SK-N-SH treated with all-trans-retinoic acid at 6 μM for 48 hours (cell line): Measurements from ENCODE around the gene ZEB2.
A peak's percentile ranks its signal among the peaks of the same experiment; 100 is the strongest.

ENCODE experiments used
- ATAC-seq: fragments of 200-7000 bp; cut with Tn5 transposase; 3 replicates; pipeline ENCODE4 v1.9.1; 2020; ENCODE audit warnings: mild to moderate bottlenecking, moderate library complexity
- ARNTL ChIP-seq: fragments of 450-650 bp; formaldehyde crosslinking; IDR thresholded peaks from 2 replicates; pipeline ENCODE4 v1.5.0; 2020; ENCODE audit warnings: low read depth, mild to moderate bottlenecking, moderate library complexity, borderline replicate concordance
- BACH2 ChIP-seq: fragments of 250-450 bp; sonication (Bioruptor Pico); IDR thresholded peaks from 2 replicates; pipeline ENCODE4 v1.9.0; 2021; ENCODE audit warnings: mild to moderate bottlenecking, borderline replicate concordance
- CSDC2 ChIP-seq: fragments of 250-450 bp; sonication (Bioruptor Pico); IDR thresholded peaks from 2 replicates; pipeline ENCODE4 v1.5.0; 2020; ENCODE audit warnings: mild to moderate bottlenecking, moderate library complexity
- GLIS3 ChIP-seq: fragments of 250-450 bp; sonication (Bioruptor Pico); IDR thresholded peaks from 2 replicates; pipeline ENCODE4 v1.5.0; 2020; ENCODE audit warnings: mild to moderate bottlenecking, moderate library complexity
- ISL1 ChIP-seq: fragments of 250-450 bp; sonication (Bioruptor Pico); IDR thresholded peaks from 2 replicates; pipeline ENCODE4 v2.1.2; 2022; ENCODE audit warnings: mild to moderate bottlenecking, moderate library complexity
- OSR1 ChIP-seq: fragments of 250-450 bp; sonication (Bioruptor Pico); IDR thresholded peaks from 2 replicates; pipeline ENCODE4 v1.8.0; 2022; ENCODE audit warnings: moderate library complexity, mild to moderate bottlenecking, inconsistent platforms
- PPARA ChIP-seq: fragments of 250-450 bp; sonication (Bioruptor Pico); IDR thresholded peaks from 2 replicates; pipeline ENCODE4 v1.5.0; 2020; ENCODE audit warnings: mild to moderate bottlenecking, borderline replicate concordance
- RARB ChIP-seq: fragments of 250-450 bp; sonication (Bioruptor Pico); IDR thresholded peaks from 2 replicates; pipeline ENCODE4 v1.8.0; 2021; ENCODE audit warnings: mild to moderate bottlenecking, moderate library complexity
- SNAI2 ChIP-seq: fragments of 250-450 bp; sonication (Bioruptor Pico); IDR thresholded peaks from 2 replicates; pipeline ENCODE4 v1.5.0; 2020; ENCODE audit warnings: mild to moderate bottlenecking, moderate library complexity
- TCF4 ChIP-seq: fragments of 250-450 bp; sonication (Bioruptor Pico); IDR thresholded peaks from 2 replicates; pipeline ENCODE4 v1.8.0; 2021; ENCODE audit warnings: mild to moderate bottlenecking, moderate library complexity, borderline replicate concordance
- TOX ChIP-seq: fragments of 250-450 bp; sonication (Bioruptor Pico); IDR thresholded peaks from 2 replicates; pipeline ENCODE4 v1.8.0; 2021; ENCODE audit warnings: mild to moderate bottlenecking, moderate library complexity, borderline replicate concordance
- ZFP3 ChIP-seq: fragments of 250-450 bp; sonication (Bioruptor Pico); IDR thresholded peaks from 2 replicates; pipeline ENCODE4 v1.5.0; 2020; ENCODE audit warnings: mild to moderate bottlenecking, moderate library complexity
- ZFP30 ChIP-seq: fragments of 450-650 bp; formaldehyde crosslinking; IDR thresholded peaks from 2 replicates; pipeline ENCODE4 v1.5.0; 2022; ENCODE audit warnings: mild to moderate bottlenecking, moderate library complexity
- ZNF70 ChIP-seq: fragments of 450-650 bp; formaldehyde crosslinking; IDR thresholded peaks from 2 replicates; pipeline ENCODE4 v1.5.0; 2020; ENCODE audit warnings: mild to moderate bottlenecking, moderate library complexity
- ZNF8 ChIP-seq: fragments of 450-650 bp; formaldehyde crosslinking; IDR thresholded peaks from 2 replicates; pipeline ENCODE4 v1.5.0; 2020; ENCODE audit warnings: mild to moderate bottlenecking, moderate library complexity
- TF ChIP-seq, protein P1 (sequence below): fragments of 250-450 bp; sonication (Bioruptor Pico); IDR thresholded peaks from 2 replicates; pipeline ENCODE4 v1.5.0; 2020; ENCODE audit warnings: mild to moderate bottlenecking, moderate library complexity
- TF ChIP-seq, protein P2 (sequence below): fragments of 250-450 bp; sonication (Bioruptor Pico); IDR thresholded peaks from 2 replicates; pipeline ENCODE4 v1.5.1; 2020; ENCODE audit warnings: low read depth, mild to moderate bottlenecking, moderate library complexity
- TF ChIP-seq, protein P3 (sequence below): fragments of 250-450 bp; sonication (Bioruptor Pico); IDR thresholded peaks from 2 replicates; pipeline ENCODE4 v1.5.1; 2021; ENCODE audit warnings: mild to moderate bottlenecking, moderate library complexity
- TF ChIP-seq, protein P4 (sequence below): fragments of 250-450 bp; sonication (Bioruptor Pico); IDR thresholded peaks from 2 replicates; pipeline ENCODE4 v1.8.0; 2020; ENCODE audit warnings: mild to moderate bottlenecking, moderate library complexity, borderline replicate concordance
- TF ChIP-seq, protein P5 (sequence below): fragments of 250-450 bp; sonication (Bioruptor Pico); IDR thresholded peaks from 2 replicates; pipeline ENCODE4 v1.8.0; 2021; ENCODE audit warnings: low read depth, mild to moderate bottlenecking, moderate library complexity, borderline replicate concordance

Gene ZEB2

DNA sequence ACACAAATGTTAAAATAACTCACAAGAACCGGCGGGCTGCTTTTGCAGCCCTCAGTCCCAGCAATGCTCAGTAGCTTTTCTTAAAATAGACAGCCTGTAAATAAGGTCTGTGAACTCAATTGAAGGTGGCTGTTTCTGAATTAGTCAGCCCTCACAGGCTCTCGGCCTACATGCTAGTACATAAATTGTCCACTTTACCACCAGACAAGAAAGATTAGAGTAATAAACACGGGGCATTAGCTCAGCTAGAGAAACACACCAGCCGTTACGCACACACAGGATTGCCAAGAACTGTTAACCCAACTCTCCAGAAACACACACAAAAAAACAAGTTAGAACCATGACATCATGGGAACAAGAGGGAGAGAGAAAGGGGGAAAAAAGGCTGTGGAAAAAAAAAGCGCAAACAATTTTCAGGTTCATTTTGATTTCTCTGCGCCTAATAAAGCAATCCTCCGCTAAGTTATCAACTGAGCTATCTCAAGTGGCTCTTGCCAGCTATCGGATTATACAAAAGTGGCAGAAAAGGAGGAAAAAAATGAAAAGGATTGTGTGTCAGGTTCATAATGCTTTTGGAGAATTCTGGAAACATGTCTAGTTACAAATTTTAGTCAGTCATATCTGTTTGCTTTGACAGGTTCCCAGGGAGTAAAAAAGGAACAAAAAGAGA is 89.1 kb downstream of the ZEB2 start:
- no peak; the same call in 2 of the 3 replicates for ATAC-seq
- TF ChIP-seq ZFP3 (CRISPR knock-in tag) (peak; percentile 61; the same call in 1 of the 2 replicates), RARB (no peak), ISL1 (peak; percentile 79), TCF4 (CRISPR knock-in tag) (peak; percentile 48; the same call in 1 of the 2 replicates), TOX (CRISPR knock-in tag) (no peak), ZFP30 (CRISPR knock-in tag) (no peak), GLIS3 (CRISPR knock-in tag) (peak; percentile 41; the same call in 1 of the 2 replicates)
- TF ChIP-seq, protein P1, sequence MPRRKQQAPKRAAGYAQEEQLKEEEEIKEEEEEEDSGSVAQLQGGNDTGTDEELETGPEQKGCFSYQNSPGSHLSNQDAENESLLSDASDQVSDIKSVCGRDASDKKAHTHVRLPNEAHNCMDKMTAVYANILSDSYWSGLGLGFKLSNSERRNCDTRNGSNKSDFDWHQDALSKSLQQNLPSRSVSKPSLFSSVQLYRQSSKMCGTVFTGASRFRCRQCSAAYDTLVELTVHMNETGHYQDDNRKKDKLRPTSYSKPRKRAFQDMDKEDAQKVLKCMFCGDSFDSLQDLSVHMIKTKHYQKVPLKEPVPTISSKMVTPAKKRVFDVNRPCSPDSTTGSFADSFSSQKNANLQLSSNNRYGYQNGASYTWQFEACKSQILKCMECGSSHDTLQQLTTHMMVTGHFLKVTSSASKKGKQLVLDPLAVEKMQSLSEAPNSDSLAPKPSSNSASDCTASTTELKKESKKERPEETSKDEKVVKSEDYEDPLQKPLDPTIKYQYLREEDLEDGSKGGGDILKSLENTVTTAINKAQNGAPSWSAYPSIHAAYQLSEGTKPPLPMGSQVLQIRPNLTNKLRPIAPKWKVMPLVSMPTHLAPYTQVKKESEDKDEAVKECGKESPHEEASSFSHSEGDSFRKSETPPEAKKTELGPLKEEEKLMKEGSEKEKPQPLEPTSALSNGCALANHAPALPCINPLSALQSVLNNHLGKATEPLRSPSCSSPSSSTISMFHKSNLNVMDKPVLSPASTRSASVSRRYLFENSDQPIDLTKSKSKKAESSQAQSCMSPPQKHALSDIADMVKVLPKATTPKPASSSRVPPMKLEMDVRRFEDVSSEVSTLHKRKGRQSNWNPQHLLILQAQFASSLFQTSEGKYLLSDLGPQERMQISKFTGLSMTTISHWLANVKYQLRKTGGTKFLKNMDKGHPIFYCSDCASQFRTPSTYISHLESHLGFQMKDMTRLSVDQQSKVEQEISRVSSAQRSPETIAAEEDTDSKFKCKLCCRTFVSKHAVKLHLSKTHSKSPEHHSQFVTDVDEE = peak; percentile 79; the same call in 1 of the 2 replicates
- TF ChIP-seq, protein P2, sequence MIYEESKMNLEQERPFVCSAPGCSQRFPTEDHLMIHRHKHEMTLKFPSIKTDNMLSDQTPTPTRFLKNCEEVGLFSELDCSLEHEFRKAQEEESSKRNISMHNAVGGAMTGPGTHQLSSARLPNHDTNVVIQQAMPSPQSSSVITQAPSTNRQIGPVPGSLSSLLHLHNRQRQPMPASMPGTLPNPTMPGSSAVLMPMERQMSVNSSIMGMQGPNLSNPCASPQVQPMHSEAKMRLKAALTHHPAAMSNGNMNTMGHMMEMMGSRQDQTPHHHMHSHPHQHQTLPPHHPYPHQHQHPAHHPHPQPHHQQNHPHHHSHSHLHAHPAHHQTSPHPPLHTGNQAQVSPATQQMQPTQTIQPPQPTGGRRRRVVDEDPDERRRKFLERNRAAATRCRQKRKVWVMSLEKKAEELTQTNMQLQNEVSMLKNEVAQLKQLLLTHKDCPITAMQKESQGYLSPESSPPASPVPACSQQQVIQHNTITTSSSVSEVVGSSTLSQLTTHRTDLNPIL (CRISPR knock-in tag) = peak; percentile 91

DNA sequence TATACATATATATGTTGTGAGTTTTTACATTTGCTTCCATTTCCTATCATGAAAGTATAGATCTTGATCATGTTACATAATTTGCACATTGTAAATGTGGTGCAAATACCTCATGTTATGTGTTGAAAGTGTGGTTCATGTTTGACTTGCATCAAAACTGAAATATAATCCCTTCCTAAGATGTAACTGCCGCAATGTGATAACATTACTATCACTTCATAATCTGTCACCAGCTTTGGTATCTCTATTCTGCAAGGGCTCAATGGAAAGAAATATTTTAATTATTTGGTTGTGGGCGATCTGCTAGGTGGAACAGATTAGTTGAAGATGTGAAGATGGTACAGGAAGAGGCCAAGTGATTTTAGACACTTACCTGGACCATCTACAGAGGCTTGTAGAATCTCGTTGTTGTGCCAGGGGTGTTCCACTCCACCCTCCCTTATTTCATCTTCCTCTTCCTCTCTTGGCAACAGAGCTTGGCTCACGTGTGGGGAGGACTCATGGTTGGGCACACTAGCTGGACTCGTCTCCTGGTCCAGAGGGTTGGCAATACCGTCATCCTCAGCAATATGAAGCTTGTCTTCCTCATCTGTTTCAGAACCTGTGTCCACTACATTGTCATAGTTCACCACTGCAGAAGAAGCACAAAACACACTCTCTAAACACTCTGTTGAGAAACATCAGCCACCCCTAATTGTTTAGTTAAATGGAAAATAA is 90.4 kb downstream of the ZEB2 start:
- ATAC-seq = no peak
- no peak for TF ChIP-seq BACH2
- TF ChIP-seq, protein P3, sequence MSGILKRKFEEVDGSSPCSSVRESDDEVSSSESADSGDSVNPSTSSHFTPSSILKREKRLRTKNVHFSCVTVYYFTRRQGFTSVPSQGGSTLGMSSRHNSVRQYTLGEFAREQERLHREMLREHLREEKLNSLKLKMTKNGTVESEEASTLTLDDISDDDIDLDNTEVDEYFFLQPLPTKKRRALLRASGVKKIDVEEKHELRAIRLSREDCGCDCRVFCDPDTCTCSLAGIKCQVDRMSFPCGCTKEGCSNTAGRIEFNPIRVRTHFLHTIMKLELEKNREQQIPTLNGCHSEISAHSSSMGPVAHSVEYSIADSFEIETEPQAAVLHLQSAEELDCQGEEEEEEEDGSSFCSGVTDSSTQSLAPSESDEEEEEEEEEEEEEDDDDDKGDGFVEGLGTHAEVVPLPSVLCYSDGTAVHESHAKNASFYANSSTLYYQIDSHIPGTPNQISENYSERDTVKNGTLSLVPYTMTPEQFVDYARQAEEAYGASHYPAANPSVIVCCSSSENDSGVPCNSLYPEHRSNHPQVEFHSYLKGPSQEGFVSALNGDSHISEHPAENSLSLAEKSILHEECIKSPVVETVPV = no peak
- no peak for TF ChIP-seq PPARA (CRISPR knock-in tag)
- TF ChIP-seq TCF4 (CRISPR knock-in tag) = no peak
- no peak for TF ChIP-seq CSDC2 (CRISPR knock-in tag)
- TF ChIP-seq ARNTL (CRISPR knock-in tag) = no peak
- no peak for TF ChIP-seq ZFP30 (CRISPR knock-in tag)
- no peak for TF ChIP-seq OSR1
- no peak for TF ChIP-seq SNAI2 (CRISPR knock-in tag)
- TF ChIP-seq, protein P4, sequence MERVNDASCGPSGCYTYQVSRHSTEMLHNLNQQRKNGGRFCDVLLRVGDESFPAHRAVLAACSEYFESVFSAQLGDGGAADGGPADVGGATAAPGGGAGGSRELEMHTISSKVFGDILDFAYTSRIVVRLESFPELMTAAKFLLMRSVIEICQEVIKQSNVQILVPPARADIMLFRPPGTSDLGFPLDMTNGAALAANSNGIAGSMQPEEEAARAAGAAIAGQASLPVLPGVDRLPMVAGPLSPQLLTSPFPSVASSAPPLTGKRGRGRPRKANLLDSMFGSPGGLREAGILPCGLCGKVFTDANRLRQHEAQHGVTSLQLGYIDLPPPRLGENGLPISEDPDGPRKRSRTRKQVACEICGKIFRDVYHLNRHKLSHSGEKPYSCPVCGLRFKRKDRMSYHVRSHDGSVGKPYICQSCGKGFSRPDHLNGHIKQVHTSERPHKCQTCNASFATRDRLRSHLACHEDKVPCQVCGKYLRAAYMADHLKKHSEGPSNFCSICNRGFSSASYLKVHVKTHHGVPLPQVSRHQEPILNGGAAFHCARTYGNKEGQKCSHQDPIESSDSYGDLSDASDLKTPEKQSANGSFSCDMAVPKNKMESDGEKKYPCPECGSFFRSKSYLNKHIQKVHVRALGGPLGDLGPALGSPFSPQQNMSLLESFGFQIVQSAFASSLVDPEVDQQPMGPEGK (CRISPR knock-in tag) = no peak
- TF ChIP-seq, protein P1 = no peak
- TF ChIP-seq TOX (CRISPR knock-in tag) = no peak
- no peak for TF ChIP-seq ZNF8 (CRISPR knock-in tag)
- TF ChIP-seq, protein P5, sequence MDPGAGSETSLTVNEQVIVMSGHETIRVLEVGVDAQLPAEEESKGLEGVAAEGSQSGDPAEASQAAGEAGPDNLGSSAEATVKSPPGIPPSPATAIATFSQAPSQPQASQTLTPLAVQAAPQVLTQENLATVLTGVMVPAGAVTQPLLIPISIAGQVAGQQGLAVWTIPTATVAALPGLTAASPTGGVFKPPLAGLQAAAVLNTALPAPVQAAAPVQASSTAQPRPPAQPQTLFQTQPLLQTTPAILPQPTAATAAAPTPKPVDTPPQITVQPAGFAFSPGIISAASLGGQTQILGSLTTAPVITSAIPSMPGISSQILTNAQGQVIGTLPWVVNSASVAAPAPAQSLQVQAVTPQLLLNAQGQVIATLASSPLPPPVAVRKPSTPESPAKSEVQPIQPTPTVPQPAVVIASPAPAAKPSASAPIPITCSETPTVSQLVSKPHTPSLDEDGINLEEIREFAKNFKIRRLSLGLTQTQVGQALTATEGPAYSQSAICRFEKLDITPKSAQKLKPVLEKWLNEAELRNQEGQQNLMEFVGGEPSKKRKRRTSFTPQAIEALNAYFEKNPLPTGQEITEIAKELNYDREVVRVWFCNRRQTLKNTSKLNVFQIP (CRISPR knock-in tag) = no peak
- no peak for TF ChIP-seq RARB
- TF ChIP-seq ZFP3 (CRISPR knock-in tag) = no peak
- no peak for TF ChIP-seq ZNF70
